ENCODE measurements around the gene PTPN11. TPM values are rescaled to one million over a fixed set of nuclear protein-coding genes. Genes with fewer than 3 reads are reported as not detected.

Gene PTPN11
- total and polyA plus RNA-seq, 2 experiments from 2014 or later, result 40.9 to 55.8 TPM

DNA sequence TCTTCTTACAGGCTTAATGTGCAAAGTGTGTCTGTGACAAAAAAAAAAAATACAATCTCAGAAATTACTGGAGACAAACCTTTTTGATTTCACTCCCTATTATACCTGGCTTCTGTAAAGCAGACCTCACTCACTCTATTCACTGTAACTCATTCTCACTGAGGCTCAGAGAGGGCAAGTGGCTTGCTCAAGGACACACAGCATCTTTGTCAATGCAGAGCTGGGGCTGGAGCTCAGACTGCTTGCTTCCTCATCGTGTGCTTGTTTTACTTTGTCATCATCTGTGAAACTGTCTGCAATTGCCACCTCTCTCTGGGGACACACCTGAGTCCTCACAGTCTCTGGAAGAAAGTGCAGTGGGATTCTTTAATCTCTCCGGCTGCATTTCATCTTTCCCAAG, 120.0 kb downstream of the PTPN11 start:
- H3K27ac ChIP-seq, result no peak overlapping the region
- no peaks in the 10 kb centered on the region for H3K27me3 ChIP-seq
- H3K4me3 ChIP-seq, result no peak overlapping the region
- TF ChIP-seq, protein P1, sequence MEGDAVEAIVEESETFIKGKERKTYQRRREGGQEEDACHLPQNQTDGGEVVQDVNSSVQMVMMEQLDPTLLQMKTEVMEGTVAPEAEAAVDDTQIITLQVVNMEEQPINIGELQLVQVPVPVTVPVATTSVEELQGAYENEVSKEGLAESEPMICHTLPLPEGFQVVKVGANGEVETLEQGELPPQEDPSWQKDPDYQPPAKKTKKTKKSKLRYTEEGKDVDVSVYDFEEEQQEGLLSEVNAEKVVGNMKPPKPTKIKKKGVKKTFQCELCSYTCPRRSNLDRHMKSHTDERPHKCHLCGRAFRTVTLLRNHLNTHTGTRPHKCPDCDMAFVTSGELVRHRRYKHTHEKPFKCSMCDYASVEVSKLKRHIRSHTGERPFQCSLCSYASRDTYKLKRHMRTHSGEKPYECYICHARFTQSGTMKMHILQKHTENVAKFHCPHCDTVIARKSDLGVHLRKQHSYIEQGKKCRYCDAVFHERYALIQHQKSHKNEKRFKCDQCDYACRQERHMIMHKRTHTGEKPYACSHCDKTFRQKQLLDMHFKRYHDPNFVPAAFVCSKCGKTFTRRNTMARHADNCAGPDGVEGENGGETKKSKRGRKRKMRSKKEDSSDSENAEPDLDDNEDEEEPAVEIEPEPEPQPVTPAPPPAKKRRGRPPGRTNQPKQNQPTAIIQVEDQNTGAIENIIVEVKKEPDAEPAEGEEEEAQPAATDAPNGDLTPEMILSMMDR (IDR thresholded peaks at IDR 0.05; ENCODE audit: low read depth, low read length), result no peak
- H3K4me1 ChIP-seq (ENCODE audit: low read depth), result peaks cover 4% of the 10 kb centered on the region
- no peaks in the 10 kb centered on the region for H3K36me3 ChIP-seq
- H3K9me3 ChIP-seq (ENCODE audit: low read depth), result no peaks in the 10 kb centered on the region
- DNase-seq (ENCODE audit: low read depth in 1 of 2, low spot score in 1 of 2), result no peak

DNA sequence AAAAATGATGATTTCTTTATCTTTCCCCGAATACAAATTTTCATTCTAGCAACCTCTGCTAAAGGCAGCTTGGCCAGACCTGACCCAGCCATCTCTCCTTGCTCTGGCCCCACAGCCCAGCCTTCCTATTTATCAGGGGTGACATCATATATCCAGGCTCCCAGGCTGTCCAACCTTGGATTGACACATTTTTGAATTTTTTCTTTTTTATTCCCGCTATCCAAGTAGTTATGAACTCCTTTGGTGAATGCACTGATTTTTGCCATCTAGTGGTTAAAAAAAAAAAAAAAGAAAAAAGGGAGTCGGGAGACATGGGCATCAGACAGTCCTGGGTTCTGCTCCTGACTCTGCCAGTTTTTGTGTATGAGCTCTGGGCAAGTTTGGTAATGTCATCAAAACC, 120.5 kb downstream of the PTPN11 start:
- Histone ChIP-seq H3K4me3 (no peak overlapping the region), H3K36me3 (no peaks in the 10 kb centered on the region), H3K27ac (no peak overlapping the region), H3K4me1 (ENCODE audit: low read depth) (peaks cover 4% of the 10 kb centered on the region), H3K9me3 (ENCODE audit: low read depth) (no peaks in the 10 kb centered on the region), H3K27me3 (no peaks in the 10 kb centered on the region)
- TF ChIP-seq, protein P1 (IDR thresholded peaks at IDR 0.05; ENCODE audit: low read depth, low read length), result peak; percentile 10
- DNase-seq (ENCODE audit: low read depth in 1 of 2, low spot score in 1 of 2), result no peak

GRCh38 chr12:112540021-112540420, 121.3 kb downstream of the PTPN11 start:
- TF ChIP-seq, protein P1 (IDR thresholded peaks at IDR 0.05; ENCODE audit: low read depth, low read length), result no peak
- Histone ChIP-seq H3K4me3 (no peak overlapping the region), H3K4me1 (ENCODE audit: low read depth) (peaks cover 4% of the 10 kb centered on the region), H3K36me3 (no peaks in the 10 kb centered on the region), H3K27ac (no peak overlapping the region), H3K9me3 (ENCODE audit: low read depth) (no peaks in the 10 kb centered on the region), H3K27me3 (no peaks in the 10 kb centered on the region)
- no peak for DNase-seq (ENCODE audit: low read depth in 1 of 2, low spot score in 1 of 2)

GRCh38 chr12:112543751-112544150, 125.0 kb downstream of the PTPN11 start:
- Histone ChIP-seq H3K4me3 (no peak overlapping the region), H3K27me3 (no peaks in the 10 kb centered on the region), H3K36me3 (no peaks in the 10 kb centered on the region), H3K4me1 (ENCODE audit: low read depth) (no peaks in the 10 kb centered on the region), H3K9me3 (ENCODE audit: low read depth) (no peaks in the 10 kb centered on the region), H3K27ac (no peak overlapping the region)
- TF ChIP-seq, protein P1 (IDR thresholded peaks at IDR 0.05; ENCODE audit: low read depth, low read length), result no peak
- DNase-seq (ENCODE audit: low read depth in 1 of 2, low spot score in 1 of 2), result no peak

GRCh38 chr12:112546339-112546738, 127.6 kb downstream of the PTPN11 start:
- H3K27me3 ChIP-seq, result no peaks in the 10 kb centered on the region
- H3K9me3 ChIP-seq (ENCODE audit: low read depth), result no peaks in the 10 kb centered on the region
- H3K4me3 ChIP-seq, result no peak overlapping the region
- no peak overlapping the region for H3K27ac ChIP-seq
- DNase-seq (ENCODE audit: low read depth in 1 of 2, low spot score in 1 of 2), result no peak
- H3K4me1 ChIP-seq (ENCODE audit: low read depth), result no peaks in the 10 kb centered on the region
- TF ChIP-seq, protein P1 (IDR thresholded peaks at IDR 0.05; ENCODE audit: low read depth, low read length), result no peak
- H3K36me3 ChIP-seq, result no peaks in the 10 kb centered on the region

DNA sequence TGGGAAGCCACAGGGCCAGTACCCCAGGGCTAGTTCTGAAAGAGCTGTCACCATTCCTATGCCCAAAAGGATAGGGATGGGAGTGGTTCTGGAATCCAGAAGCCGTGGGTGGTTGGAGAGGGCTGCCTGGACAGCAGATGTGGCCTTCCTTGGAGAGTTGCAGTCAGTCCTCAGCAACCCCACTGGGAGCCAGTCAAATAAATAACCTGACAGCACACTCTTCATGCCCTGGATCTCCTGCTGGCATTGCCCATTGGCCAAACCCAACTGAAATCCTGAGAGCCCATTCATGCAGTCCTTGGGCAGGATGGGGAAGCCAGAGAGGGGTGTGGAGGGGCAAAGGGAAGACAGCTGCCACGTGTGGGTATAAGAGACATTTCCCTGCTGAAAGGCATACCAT, 128.2 kb downstream of the PTPN11 start:
- Histone ChIP-seq H3K27ac (no peak overlapping the region), H3K4me3 (no peak overlapping the region), H3K36me3 (no peaks in the 10 kb centered on the region), H3K4me1 (ENCODE audit: low read depth) (no peaks in the 10 kb centered on the region), H3K27me3 (no peaks in the 10 kb centered on the region), H3K9me3 (ENCODE audit: low read depth) (no peaks in the 10 kb centered on the region)
- TF ChIP-seq, protein P1 (IDR thresholded peaks at IDR 0.05; ENCODE audit: low read depth, low read length), result no peak
- no peak for DNase-seq (ENCODE audit: low read depth in 1 of 2, low spot score in 1 of 2)
